ENCODE data around the gene LIG4.
A peak's percentile ranks its signal among the peaks of the same experiment; 100 is the strongest.
"Not testable (repeated sequence)": the region's sequence is repeated elsewhere in the genome, so short reads cannot be mapped to it uniquely, and the experiment has no call there.

The LIG4 gene

DNA sequence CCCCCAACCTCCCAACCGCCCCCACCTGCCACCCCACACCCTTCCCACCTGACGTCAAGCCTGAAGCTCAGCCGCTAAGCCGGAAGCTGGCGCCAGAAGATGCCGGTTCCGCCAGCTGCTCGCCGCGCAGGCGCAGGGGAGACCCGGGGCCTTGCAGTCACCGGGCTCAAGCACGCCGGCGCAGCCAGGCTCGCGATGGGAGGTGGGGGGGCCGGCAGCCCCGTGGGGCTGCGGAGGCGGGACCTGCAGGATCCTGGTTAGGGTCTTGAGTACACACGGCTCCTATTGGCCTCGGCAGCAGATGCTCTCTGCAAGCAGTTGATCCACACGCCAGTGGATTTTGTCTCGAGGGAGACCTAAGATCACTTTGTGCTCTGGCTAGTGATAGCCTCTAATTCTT is at the start of gene LIG4:
LIG4 (minus strand) TSS at position 101 of the 400 bp plus-strand sequence. CDS start 4,268 bp downstream, outside the sequence.
- FAIRE-seq, result peak; percentile 31
- DNase-seq (ENCODE audit: insufficient read length, low spot score), result peak; percentile 84

DNA sequence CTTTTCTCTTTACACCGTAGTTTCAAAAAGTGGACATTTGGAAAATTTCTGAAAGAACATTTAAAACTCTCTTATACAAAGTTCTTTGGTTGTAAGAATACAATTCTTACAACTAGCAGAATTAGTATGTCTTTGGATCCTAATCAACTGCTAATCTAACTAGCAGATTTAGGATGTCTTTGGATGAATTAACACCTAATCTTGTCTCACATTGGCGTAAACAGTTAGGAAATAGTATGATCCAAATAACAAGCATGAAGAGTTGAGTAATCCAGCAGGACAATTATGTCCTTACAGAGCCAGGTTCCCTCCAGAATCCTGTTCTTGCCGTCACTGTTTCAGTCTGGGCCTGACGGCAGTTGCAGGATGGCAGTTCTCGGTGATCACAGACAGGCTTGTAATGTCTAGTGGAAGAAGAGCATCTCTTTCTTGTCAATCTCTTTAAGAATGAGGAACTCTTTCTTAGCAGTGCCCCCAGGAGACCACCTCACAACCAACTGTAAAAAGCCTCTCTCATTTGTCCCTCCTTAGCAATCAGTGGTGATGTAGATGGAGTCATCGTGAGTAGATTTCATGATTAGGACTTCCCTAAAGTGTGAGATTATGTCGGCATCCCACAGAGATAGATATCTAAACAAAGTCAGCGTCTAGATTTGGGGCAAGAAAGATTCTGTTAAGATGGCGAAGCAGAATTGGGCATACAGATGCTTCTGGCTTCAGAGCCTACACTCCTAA is 48.5 kb upstream of the LIG4 start:
- FAIRE-seq (no peak), DNase-seq (ENCODE audit: insufficient read length, low spot score) (no peak)

DNA sequence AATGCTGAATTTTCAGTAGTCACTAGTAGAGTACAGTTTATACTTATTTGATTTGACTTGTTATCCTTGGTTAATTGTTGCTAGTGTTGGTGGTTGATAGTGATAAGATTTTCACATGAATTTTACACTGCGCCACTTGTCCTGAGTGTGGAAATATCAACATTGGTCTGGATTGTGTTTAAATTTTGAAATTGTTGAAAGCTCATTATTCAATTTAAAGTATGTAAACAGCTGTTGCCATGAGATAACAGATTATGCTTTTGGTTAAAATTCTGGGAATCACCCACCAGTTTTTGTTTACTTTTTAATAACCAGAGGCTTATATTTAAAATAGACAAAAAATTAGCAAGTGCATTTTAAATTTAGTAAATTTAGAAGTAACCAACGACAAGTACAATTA is 41.9 kb upstream of the LIG4 start:
- DNase-seq (ENCODE audit: insufficient read length, low spot score), result no peak
- FAIRE-seq, result no peak

DNA sequence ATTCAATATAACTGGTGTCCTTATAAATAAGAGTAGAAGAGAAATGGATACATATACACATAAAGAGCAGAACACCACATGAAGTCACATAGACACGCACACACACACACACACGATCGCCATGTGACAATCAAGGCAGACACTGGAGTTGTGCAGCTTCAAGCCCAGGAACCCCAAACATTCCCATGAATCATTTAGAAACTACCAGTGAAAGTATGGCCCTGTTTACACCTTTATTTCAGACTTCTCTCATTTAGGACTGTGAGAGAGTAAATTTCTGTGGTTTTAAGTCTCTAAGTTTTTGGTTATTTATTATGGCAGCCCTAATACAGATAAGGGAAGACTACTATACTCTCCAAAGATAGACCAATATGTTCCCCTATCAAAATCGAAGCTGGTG is 33.8 kb upstream of the LIG4 start:
- no peak for DNase-seq (ENCODE audit: insufficient read length, low spot score)
- no peak for FAIRE-seq

DNA sequence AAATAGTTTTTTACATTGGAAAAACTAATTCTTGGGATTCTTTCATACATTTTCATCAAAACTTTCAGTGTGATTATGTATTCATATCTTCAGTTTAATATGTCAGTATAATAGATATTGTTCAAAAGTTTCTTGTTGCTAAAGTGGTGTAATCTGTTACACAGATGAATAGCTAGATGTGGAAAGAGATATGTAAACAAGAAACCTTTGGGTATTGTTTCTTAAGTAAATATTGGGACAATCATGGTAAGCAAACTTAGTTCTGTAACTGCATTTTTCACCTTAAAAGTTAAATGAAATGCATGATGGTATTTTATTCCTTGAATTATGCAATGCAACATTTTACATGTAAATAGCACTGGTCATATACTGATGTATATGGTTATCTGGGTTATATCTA is 15.0 kb upstream of the LIG4 start:
- FAIRE-seq, result no peak

DNA sequence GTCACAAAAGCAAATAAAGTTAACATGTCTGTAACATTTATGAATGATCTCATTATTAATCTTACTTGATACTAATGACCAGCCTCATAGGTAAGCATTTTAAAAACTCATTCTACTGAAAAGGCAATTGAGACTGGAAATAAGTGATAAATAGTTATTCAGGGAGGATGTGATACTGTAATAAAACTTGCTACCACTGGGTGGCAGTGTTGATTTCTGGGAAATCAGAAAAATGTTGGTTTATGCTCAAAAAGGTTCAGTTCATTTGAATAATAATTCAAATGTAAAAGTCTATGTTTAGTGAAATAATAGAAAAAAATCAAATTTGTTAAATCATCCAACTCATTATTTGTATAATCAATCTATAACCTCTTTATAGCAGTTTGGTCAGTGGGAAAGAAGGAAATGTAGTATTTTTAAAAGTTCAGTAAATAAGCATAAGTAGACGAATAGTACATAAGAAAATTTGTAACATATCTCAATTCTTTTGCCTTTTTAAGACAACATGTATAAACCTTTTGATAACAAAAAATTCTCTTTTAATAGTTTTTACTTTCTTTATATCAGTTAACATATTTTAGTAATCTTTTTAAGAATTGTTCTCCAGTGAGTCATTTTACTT is 12.4 kb upstream of the LIG4 start:
- FAIRE-seq, result no peak
- no peak for DNase-seq (ENCODE audit: insufficient read length, low spot score)

More for the DNA sequence above, 15.0 kb upstream of the LIG4 start:
- no peak for DNase-seq (ENCODE audit: insufficient read length, low spot score)

DNA sequence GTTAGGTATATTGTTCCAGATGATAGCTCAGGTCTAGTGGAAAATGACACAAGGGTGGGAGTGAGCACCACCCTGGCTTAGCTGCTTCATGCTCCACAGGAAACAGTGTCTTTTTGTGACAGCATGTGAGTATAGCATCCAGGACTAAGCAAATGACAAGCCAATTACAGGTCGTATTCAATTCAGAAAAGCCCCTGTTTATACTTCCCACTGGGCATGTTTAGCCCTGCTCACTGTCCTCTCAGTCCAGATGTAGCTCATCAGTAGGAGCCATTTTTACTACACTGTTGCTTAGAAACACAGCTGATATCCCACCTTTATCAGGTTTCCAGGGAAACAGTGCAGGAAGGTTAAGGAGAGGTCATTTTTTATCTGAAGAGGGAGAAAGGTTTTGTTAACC is 10.8 kb upstream of the LIG4 start:
- FAIRE-seq (no peak), DNase-seq (ENCODE audit: insufficient read length, low spot score) (no peak)

DNA sequence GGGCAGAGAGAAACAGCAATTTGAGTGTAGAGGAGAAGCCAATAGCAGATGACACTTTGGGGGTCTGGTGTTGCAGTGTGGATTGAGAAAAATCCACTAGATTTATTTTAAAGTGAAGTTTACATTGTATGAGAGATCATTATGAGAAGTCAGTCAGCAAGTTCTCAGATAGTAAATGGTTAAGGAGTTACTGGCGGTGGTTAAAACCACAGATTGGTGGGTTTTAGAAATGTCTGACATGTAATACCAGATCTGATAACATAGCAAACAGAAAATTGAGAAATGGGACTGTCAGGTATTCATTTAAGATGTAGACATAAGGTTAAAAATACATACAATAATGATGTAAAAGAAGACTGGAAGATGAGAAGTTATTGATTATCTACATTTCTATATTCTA is 10.1 kb upstream of the LIG4 start:
- DNase-seq (ENCODE audit: insufficient read length, low spot score), result no peak
- no peak for FAIRE-seq

DNA sequence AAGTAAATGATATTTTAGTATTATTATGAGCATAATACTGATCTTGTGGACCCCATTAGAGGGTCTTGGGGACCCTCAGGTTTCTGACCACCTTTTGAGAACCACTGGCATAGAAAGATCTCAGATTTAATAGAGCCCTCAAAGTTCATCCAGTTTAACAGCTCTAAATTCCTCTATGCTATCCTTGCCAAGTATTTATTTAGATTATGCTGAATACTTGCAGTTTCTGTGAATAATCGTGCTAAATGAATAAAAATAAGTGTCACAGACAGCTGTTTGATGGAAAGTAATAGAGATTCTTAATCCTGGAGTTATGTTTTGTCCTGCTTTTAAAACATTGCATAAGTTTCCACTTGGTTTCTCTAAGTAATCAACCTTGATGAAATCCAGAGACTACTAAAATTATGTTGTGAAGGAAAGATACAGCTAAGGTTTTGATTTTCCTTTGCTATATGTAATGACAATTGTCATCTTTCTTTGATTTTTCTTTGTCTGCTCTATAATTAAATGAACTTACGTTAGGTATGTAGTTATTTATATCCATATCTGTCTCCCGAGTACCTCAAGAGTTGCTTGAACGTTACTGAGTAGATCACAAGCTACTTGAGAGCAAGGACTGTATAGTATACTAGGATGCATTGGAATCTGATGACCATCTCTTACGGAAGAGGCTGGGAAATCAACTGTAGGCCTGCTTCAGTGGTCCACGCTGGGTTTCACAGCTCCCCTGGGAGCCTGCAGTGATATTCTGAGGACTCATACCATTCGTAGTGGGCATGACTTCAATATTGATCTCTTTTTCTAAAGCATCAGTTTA is 8.6 kb upstream of the LIG4 start:
- DNase-seq (ENCODE audit: insufficient read length, low spot score) (no peak), FAIRE-seq (no peak)

DNA sequence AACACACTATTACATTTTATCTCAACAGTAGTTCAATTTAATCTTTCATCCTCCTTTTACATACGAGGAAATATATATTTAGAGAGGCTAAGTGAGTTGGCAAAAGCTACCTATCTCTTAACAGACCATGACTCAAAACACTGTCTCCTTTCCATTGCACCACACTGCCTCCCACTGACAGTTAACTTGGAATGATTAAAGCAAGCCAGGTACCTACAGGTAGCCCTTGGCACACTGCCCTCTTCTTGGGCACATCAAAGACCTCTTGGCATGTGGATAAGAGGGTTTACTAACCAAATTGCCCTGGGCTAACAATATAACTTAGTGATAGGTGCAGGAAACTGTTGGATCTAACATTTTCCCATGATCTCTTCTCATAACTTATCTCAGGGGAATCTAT is 4.7 kb upstream of the LIG4 start:
- no peak for FAIRE-seq
- DNase-seq (ENCODE audit: insufficient read length, low spot score), result no peak

DNA sequence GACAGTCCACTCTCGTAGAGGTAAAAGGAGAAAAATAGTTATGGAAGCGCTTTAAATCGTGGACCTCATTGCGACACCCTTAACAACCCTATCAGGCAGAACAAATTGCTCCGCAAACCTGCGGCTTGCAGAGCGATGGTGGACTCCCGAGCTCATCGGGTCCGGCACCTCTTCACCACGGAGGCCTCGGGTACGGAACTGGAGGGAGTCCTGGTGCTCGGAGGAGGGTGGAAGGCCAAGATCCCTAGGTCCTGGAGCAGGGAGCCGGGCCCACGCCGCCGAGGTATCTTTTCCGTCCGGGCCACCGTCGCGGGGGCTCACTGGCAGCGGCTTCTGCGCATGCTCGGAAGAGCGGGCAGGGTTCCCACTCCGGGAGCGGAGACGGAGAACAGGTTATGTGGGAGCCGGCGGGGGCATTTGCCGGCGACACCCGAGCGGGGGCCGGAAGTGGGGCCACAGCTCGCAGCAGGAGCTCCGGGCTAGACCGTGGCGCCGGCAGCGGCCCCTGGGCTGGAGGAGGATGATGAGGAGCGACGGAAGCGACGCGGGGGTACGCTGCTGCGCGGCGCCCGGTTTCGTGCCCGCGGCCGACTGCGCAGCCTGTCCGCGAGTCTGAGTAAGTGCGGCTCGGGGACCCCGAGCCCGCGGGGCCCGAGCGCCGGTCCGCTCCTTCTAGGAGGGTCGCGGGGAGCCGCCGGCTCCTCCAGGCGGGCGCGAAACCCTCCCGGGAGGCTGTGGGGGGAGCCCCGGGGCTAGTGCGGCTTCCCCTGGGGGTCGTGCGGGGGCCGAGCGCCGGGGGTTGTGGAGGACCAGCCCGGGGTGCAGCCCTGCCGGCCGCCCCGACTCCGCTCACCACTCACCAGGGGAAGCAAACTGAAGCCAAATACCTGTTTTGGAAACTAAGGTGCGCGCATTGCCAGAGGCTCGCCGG is 3.0 kb upstream of the LIG4 start, which contains the start of gene ABHD13:
ABHD13 (plus strand) TSS at position 349 of the 931 bp plus-strand sequence. CDS start 10,827 bp downstream, outside the sequence.
- DNase-seq (ENCODE audit: insufficient read length, low spot score) (peak; percentile 73), FAIRE-seq (peak; percentile 60)

DNA sequence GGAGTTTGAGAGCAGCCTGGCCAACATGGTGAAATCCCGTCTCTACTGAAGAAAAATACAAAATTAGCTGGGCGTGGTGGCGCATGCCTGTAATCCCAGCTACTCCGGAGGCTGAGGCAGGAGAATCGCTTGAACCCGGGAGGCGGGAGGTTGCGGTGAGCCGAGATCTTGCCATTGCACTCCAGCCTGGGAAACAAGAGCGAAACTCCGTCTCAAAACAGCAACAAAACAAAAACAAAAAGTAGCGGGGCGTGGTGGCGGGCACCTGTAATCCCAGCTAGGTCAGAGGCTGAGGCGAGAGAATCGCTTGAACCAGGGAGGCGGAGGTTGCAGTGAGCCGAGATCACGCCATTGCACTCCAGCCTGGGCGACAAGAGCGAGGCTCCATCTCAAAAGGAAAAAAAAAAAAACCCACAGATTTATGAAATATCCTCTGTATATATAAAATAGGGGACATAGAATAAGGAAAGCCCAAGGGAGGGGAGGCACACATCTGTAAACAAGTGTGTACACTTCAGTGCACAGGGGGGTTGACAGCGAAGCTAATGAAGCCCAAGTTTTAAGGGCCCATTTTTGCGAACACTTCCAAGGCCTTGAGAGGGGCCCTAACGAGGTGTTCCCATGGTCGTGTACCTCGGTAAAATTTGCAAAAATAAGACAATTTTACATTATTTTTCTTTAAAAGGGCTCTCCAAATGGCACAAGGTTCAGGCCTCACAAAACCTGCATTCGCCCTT is 2.1 kb upstream of the LIG4 start:
- not testable (repeated sequence) for DNase-seq (ENCODE audit: insufficient read length, low spot score); FAIRE-seq

DNA sequence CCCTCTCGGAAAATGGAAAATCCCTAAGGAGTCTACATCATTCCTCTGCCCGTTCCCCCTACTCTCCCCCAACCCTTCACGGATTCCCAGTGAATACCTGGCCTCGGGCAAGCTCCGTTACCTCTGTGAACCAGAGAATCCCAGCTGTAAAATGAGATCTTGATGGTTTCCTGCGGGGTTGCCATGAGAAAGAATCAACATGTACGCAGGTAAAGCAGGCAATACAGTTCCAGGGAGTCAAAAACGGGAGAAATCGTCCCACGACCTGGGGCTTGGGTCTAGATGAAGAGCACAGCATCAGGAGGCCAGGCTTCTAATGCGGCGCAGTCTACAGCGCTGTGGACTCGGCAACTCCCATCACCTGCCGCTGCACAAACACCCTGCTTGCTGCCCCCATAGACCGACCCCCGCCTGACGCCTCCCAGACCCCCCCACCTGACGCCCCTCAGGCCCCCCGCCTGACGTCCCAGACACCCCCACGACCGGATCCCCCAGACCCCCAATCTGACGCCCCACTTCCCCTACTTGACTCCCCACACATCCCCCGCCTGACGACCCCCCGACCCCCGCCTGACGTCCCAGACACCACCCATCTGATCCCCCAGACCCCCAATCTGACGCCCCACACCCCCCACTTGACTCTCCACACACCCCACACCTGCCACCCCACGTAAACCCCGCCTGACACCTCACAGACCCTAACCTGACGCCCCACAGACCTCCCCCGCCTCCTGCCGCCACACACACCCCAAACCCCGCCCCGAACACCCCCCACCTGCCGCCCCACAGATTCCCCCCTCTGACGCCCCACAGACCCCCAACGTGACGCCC is 680 bp downstream of the LIG4 start:
- FAIRE-seq, result no peak
- no peak for DNase-seq (ENCODE audit: insufficient read length, low spot score)

DNA sequence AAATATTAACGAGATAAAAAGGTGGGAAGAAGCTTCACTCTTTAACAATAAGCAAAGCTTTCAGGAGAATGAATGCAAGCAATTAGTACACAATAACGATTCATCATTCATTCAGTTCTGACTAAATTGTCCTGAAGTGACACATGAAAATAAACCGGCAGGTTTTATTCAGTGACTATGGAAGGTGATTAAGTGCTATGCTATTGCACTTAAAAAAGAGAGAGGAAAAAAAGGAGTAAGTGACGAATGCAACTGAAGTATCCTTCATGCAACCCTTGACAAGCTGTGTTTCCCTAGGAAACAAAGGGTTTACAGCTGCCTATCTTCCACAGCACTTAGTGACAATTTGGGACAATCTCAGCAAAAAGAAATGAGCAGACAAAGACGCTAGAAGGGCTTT is 1.4 kb downstream of the LIG4 start:
- no peak for FAIRE-seq
- no peak for DNase-seq (ENCODE audit: insufficient read length, low spot score)

DNA sequence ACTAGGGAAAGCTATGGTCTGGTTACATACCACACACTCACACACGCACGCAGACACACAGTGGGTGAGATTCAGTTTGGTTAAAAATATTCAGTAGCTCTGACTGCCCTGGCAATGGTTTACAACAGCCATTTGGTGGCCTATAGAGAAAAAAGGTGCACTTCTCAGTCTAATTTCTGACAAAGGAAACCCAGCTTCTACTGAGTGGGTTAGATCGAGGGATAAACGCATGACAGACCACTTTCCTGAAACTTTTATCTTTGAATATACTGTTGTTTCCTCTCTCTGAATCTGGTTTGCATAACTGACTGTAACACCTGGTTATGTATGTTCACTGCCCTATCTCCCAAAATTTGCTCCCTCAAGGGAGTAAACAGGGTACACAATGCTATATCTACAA is 2.5 kb downstream of the LIG4 start:
- DNase-seq (ENCODE audit: insufficient read length, low spot score) (no peak), FAIRE-seq (no peak)

DNA sequence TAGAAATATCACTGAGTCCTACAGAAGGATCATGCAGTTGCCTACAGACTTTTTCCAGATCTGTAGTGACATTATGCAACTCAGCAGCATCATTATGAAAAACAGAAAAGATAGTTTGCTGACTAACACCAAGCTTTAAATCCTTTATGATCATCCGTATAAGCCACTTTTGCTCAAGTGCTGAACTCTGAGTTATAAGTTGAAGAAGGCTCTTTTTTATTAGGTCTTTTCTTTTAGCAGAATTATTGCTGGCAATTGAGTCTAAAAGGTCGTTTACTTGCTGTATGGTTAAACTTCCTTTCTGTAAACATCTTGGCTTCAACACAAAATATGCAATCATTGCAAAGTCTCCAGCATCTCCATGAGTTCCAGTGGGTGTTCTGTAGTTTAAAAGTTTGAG is 4.8 kb downstream of the LIG4 start:
- DNase-seq (ENCODE audit: insufficient read length, low spot score), result no peak
- no peak for FAIRE-seq

DNA sequence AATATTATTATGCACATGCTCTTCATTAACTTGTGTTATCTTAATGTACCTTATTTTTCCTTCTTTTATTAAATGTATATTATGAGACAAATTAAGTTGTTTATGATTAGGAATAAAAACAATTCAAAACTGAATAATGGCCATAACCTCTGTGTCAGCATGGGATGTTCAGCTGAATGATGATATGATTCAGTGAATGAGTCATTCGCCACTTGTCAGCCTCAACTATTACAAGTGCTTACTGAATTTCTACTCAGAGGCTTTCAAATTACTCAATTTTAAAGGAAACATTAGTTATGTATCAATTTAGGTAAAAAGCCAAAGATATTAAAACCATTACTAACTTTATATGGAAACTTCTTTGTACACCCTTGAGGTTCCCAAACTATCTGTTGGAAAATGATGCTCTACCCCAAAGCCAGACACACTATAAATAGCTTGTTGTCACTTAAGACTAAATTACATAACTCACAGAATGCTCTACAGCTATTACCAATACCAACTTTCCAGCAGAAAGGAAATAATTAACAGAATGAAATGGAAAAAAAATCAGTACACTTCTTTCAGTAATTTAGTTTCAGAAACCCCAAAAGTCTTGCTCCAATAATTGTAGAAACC is 14.4 kb downstream of the LIG4 start:
- DNase-seq (ENCODE audit: insufficient read length, low spot score) (no peak), FAIRE-seq (no peak)

DNA sequence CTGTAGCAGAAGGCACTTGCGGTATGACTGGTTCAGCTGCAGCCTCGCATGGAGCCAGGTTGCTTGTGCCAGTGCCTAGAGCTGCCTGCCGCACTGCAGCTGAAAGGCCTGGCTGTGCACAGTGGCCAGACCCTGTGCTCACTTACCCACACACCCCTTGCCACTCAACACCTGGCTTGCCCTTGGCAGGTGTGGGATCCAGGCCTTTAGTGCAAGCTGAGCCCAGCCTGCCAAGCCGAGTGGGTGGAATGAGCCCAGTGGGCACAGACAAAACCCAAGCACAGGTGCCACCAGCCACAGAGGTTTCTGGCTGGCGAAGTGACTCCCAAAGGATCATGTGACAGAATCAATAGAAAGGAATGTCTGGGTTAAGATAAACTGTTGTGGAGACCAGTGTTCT is 19.5 kb downstream of the LIG4 start:
- DNase-seq (ENCODE audit: insufficient read length, low spot score) (no peak), FAIRE-seq (no peak)
